ENCODE measurements around the gene TNIK. TPM values are rescaled to one million over a fixed set of nuclear protein-coding genes. Genes with fewer than 3 reads are reported as not detected.

The TNIK gene
- total and polyA plus RNA-seq, 2 experiments from 2014 or later: 14.6 to 34.3 TPM

GRCh38 chr3:171181907-171182690, 278.1 kb downstream of the TNIK start:
- Mint-ChIP-seq H3K4me3 (no peak overlapping the region), H3K4me1 (peaks cover 8% of the 10 kb centered on the region), H3K27ac (no peak overlapping the region), H3K36me3 (ENCODE audit: low read depth) (peaks cover 9% of the 10 kb centered on the region; the same call in 2 of the 3 replicates), H3K27me3 (ENCODE audit: insufficient read depth, low read depth, poor library complexity) (no peaks in the 10 kb centered on the region), H3K9me3 (no peaks in the 10 kb centered on the region)
- H3K36me3 ChIP-seq (ENCODE audit: insufficient read depth): no peaks in the 10 kb centered on the region
- H3K4me2 ChIP-seq: no peak overlapping the region
- no peaks in the 10 kb centered on the region for H3F3A ChIP-seq (replicated peaks; ENCODE audit: low read depth)
- no peaks in the 10 kb centered on the region for H4K20me1 ChIP-seq (replicated peaks; ENCODE audit: insufficient read depth)
- H2AFZ ChIP-seq: no peak overlapping the region
- DNase-seq (ENCODE audit: low spot score): no peak
- ATAC-seq: no peak
- no peak overlapping the region for H3K27ac ChIP-seq (ENCODE audit: low read depth)
- TF ChIP-seq NANOG (IDR thresholded peaks at IDR 0.05; ENCODE audit: borderline replicate concordance) (no peak), POLR2AphosphoS5 (IDR thresholded peaks at IDR 0.05; ENCODE audit: low read depth) (no peak), ZNF331 (CRISPR knock-in tag; IDR thresholded peaks at IDR 0.05; ENCODE audit: low read depth) (no peak), JUNB (IDR thresholded peaks at IDR 0.05; ENCODE audit: unreplicated experiment) (no peak), ETS1 (IDR thresholded peaks at IDR 0.05) (no peak), ZNF462 (CRISPR knock-in tag; IDR thresholded peaks at IDR 0.05) (no peak), REST (IDR thresholded peaks at IDR 0.05; ENCODE audit: unreplicated experiment) (no peak), STAT1 (IDR thresholded peaks at IDR 0.05; ENCODE audit: unreplicated experiment) (no peak), EZH2phosphoT487 (IDR thresholded peaks at IDR 0.05; ENCODE audit: unreplicated experiment) (no peak), ZNF114 (CRISPR knock-in tag; IDR thresholded peaks at IDR 0.05) (no peak), CREB1 (CRISPR knock-in tag; IDR thresholded peaks at IDR 0.05; ENCODE audit: low read depth) (no peak), CTCF (conservative IDR thresholded peaks at IDR 0.05; ENCODE audit: low read depth in 2 of 2) (no peak), EZH2 (IDR thresholded peaks at IDR 0.05; ENCODE audit: low read depth, unreplicated experiment) (no peak)
- H3K9me2 ChIP-seq (ENCODE audit: insufficient read depth): no peaks in the 10 kb centered on the region
- no peak overlapping the region for H3K4me3 ChIP-seq
- H3K79me2 ChIP-seq (replicated peaks; ENCODE audit: insufficient read depth): no peaks in the 10 kb centered on the region; the same call in 1 of the 2 replicates
- peaks cover 10% of the 10 kb centered on the region; the same call in 1 of the 2 replicates for H3K4me1 ChIP-seq (ENCODE audit: insufficient read depth)
- no peaks in the 10 kb centered on the region for H3K27me3 ChIP-seq (ENCODE audit: insufficient read depth)
